Keratinocyte (primary cell): Measurements from ENCODE around the gene UBE2F. TPM values are rescaled to one million over a fixed set of nuclear protein-coding genes. Genes with fewer than 3 reads are reported as not detected.

Experiments used
- DNase-seq: peaks from one replicate; pipeline ENCODE4 v3.0.0-alpha.2; 2011; ENCODE audit warnings: low read depth, missing footprints, low spot score
- FAIRE-seq: peaks from 2 replicates; lab custom pipeline; 2011; peaks lifted over from hg19 to GRCh38; lab: Jason Lieb, UNC
- H2AFZ ChIP-seq: 2 replicates; pipeline ENCODE4 v1.6.0; 2012; ENCODE audit warnings: low read length, control low read depth, inconsistent platforms; ENCODE audit not compliant: control insufficient read depth
- H3K27ac ChIP-seq: 2 replicates; pipeline ENCODE4 v1.5.1; 2011; ENCODE audit warnings: low read length; ENCODE audit not compliant: control insufficient read depth, insufficient read depth
- H3K27me3 ChIP-seq: 3 replicates; pipeline ENCODE4 v1.6.0; 2011; ENCODE audit warnings: low read length; ENCODE audit not compliant: control insufficient read depth, insufficient read depth; ENCODE audit errors: extremely low read depth
- H3K36me3 ChIP-seq, 2 experiments: 2 replicates in 1 of 2; 3 replicates in 1 of 2; pipeline ENCODE4 v1.5.1; 2011; ENCODE audit warnings: low read length in 2 of 2, mild to moderate bottlenecking in 1 of 2; ENCODE audit not compliant: control insufficient read depth in 2 of 2, insufficient read depth in 2 of 2; ENCODE audit errors: extremely low read depth in 1 of 2
- H3K4me1 ChIP-seq: 3 replicates; pipeline ENCODE4 v1.5.1; 2011; ENCODE audit warnings: low read length; ENCODE audit not compliant: control insufficient read depth, insufficient read depth; ENCODE audit errors: extremely low read depth
- H3K4me2 ChIP-seq: 3 replicates; pipeline ENCODE4 v1.6.0; 2011; ENCODE audit warnings: low read depth, low read length; ENCODE audit not compliant: control insufficient read depth, insufficient read depth; ENCODE audit errors: extremely low read depth
- H3K4me3 ChIP-seq, 3 experiments: fragments of 200-600 bp in 1 of 3; sonication (generic) in 1 of 3; 2 replicates in 2 of 3; 3 replicates in 1 of 3; pipeline ENCODE4 v1.5.1; 2011 to 2016; ENCODE audit warnings: low read length in 3 of 3, mild to moderate bottlenecking in 3 of 3, control low read depth in 2 of 3, inconsistent platforms in 1 of 3, low read depth in 1 of 3, mixed read lengths in 1 of 3, mixed run types in 1 of 3, moderate library complexity in 1 of 3; ENCODE audit not compliant: control insufficient read depth in 2 of 3, insufficient read depth in 2 of 3; ENCODE audit errors: extremely low read depth in 1 of 3
- H3K79me2 ChIP-seq: 2 replicates; pipeline ENCODE4 v1.6.0; 2012; ENCODE audit warnings: low read length; ENCODE audit not compliant: control insufficient read depth, insufficient read depth
- H3K9ac ChIP-seq: 3 replicates; pipeline ENCODE4 v1.6.0; 2011; ENCODE audit warnings: low read length; ENCODE audit not compliant: control insufficient read depth, insufficient read depth; ENCODE audit errors: extremely low read depth
- H3K9me1 ChIP-seq: 3 replicates; pipeline ENCODE4 v1.6.0; 2011; ENCODE audit warnings: low read length; ENCODE audit not compliant: control insufficient read depth, insufficient read depth; ENCODE audit errors: extremely low read depth
- H3K9me3 ChIP-seq: 2 replicates; pipeline ENCODE4 v1.5.1; 2012; ENCODE audit warnings: low read depth, low read length; ENCODE audit not compliant: control insufficient read depth
- H4K20me1 ChIP-seq: 3 replicates; pipeline ENCODE4 v1.6.0; 2011; ENCODE audit warnings: low read length; ENCODE audit not compliant: control insufficient read depth, insufficient read depth; ENCODE audit errors: extremely low read depth
- EZH2 ChIP-seq: IDR thresholded peaks from one replicate; pipeline ENCODE4 v1.6.1; 2012; ENCODE audit warnings: inconsistent platforms, mild to moderate bottlenecking, low read length, moderate library complexity
- dilution Hi-C: fragments of 300-500 bp; cut with MboI; formaldehyde crosslinking; loops from one replicate; pipeline ENCODE4 v1.7.0; 2020; ENCODE audit warnings: low sequenced_read_pairs; ENCODE audit not compliant: extremely low pct_ligation_motif_present
- polyA plus RNA-seq, 5 experiments: library from polyadenylated mRNA; depleted of rRNA in 3 of 5; stranded (reverse) in 3 of 5; stranded (forward) in 1 of 5; unstranded in 1 of 5; fragments of >200 nt; gene quantifications; 1 replicate in 1 of 5; 2 replicates in 3 of 5; 3 replicates in 1 of 5; pipeline versions ENCODE4 v1.2.1 to v1.2.3, GENCODE V29; 2011 to 2012; ENCODE audit warnings: missing spikeins in 2 of 5, low read depth in 1 of 5, low replicate concordance in 1 of 5
- TF ChIP-seq, protein P1 (sequence below), 3 experiments: IDR thresholded peaks in 1 of 3; conservative IDR thresholded peaks in 1 of 3; optimal IDR thresholded peaks in 1 of 3; 2 replicates in 2 of 3; 3 replicates in 1 of 3; pipeline versions ENCODE3 to v1.5.1; 2011; ENCODE audit warnings: low read length in 3 of 3, mild to moderate bottlenecking in 3 of 3, moderate library complexity in 2 of 3, control low read depth in 1 of 3, inconsistent platforms in 1 of 3; ENCODE audit not compliant: insufficient read depth in 2 of 3; ENCODE audit errors: extremely low read depth in 1 of 3

The UBE2F gene
- polyA plus RNA-seq, 1 donor (not counting 4 experiments of a cell fraction or from before 2014, with no cell fraction given): 95.6 TPM

- no peaks in the 10 kb centered on the region for H3K9me1 ChIP-seq
- H3K9me3 ChIP-seq: no peaks in the 10 kb centered on the region
- H3K4me1 ChIP-seq: peaks cover 6% of the 10 kb centered on the region
- no peaks in the 10 kb centered on the region for H4K20me1 ChIP-seq
- H2AFZ ChIP-seq: no peak overlapping the region
- H3K4me2 ChIP-seq: no peak overlapping the region
- dilution Hi-C loops: no loop called here
- peaks cover 19 to 20% of the 10 kb centered on the region in 2 experiments for H3K36me3 ChIP-seq
- FAIRE-seq: no peak
- no peak overlapping the region for H3K9ac ChIP-seq
- H3K79me2 ChIP-seq: no peaks in the 10 kb centered on the region
- DNase-seq: no peak
- H3K27me3 ChIP-seq: no peaks in the 10 kb centered on the region
- no peak overlapping the region for H3K4me3 ChIP-seq
- TF ChIP-seq, protein P1, sequence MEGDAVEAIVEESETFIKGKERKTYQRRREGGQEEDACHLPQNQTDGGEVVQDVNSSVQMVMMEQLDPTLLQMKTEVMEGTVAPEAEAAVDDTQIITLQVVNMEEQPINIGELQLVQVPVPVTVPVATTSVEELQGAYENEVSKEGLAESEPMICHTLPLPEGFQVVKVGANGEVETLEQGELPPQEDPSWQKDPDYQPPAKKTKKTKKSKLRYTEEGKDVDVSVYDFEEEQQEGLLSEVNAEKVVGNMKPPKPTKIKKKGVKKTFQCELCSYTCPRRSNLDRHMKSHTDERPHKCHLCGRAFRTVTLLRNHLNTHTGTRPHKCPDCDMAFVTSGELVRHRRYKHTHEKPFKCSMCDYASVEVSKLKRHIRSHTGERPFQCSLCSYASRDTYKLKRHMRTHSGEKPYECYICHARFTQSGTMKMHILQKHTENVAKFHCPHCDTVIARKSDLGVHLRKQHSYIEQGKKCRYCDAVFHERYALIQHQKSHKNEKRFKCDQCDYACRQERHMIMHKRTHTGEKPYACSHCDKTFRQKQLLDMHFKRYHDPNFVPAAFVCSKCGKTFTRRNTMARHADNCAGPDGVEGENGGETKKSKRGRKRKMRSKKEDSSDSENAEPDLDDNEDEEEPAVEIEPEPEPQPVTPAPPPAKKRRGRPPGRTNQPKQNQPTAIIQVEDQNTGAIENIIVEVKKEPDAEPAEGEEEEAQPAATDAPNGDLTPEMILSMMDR (optimal IDR thresholded peaks at IDR 0.05 in 1 of 3, IDR thresholded peaks at IDR 0.05 in 1 of 3, conservative IDR thresholded peaks at IDR 0.05 in 1 of 3; ENCODE audit: extremely low read depth in 1 of 3, insufficient read depth in 2 of 3, low read length in 3 of 3): no peak
- no peak for TF ChIP-seq EZH2
- no peak overlapping the region for H3K27ac ChIP-seq
These were observed 78.8 kb downstream of the UBE2F start for GRCh38 chr2:238045575-238045974.

DNA sequence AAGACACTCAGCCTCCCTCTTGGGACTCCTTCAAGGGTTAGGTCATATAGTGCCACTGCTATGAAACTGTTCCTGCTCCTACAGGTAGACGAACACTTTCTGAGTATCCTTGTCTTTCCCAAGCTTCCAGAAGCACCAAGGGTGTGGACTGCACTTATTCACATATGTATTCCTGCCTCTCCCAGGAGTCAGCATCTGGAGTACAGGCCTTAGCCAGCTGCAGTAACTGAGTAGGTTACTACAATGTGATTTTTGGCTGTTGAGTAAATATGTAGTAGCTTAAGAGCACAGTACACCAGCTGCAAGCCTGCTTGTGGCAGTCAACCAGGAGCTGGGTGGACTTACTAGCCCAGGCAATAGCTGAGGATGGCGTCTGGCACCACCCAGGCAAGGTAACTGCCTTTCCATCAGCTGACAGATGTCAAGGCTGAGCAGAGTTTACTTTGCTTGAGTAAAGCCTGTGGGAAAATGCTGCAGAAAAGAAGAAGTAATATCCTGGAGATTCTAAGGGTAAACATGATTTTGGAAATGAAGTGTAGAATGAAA, 80.0 kb downstream of the UBE2F start:
- Histone ChIP-seq H4K20me1 (no peaks in the 10 kb centered on the region), H2AFZ (no peak overlapping the region), H3K4me3 (no peak overlapping the region), H3K27me3 (no peaks in the 10 kb centered on the region), H3K9me1 (no peaks in the 10 kb centered on the region), H3K4me2 (no peak overlapping the region), H3K9ac (no peak overlapping the region), H3K79me2 (no peaks in the 10 kb centered on the region), H3K36me3 (peaks cover 11 to 13% of the 10 kb centered on the region in 2 experiments), H3K27ac (no peak overlapping the region), H3K4me1 (peaks cover 6% of the 10 kb centered on the region), H3K9me3 (no peaks in the 10 kb centered on the region)
- no peak for TF ChIP-seq EZH2
- TF ChIP-seq, protein P1 (optimal IDR thresholded peaks at IDR 0.05 in 1 of 3, IDR thresholded peaks at IDR 0.05 in 1 of 3, conservative IDR thresholded peaks at IDR 0.05 in 1 of 3; ENCODE audit: extremely low read depth in 1 of 3, insufficient read depth in 2 of 3, low read length in 3 of 3): no peak
- no peak for FAIRE-seq
- dilution Hi-C loops: no loop called here
- DNase-seq: no peak
